K562 (cell line): ENCODE results near the gene ST8SIA2.

Source experiments
- CBX3 ChIP-seq, 2 experiments: IDR thresholded peaks; 1 replicate in 1 of 2; 2 replicates in 1 of 2; pipeline ENCODE4 v1.6.1; 2012; ENCODE audit warnings: inconsistent platforms in 2 of 2, low read length in 2 of 2, borderline replicate concordance in 1 of 2, control low read depth in 1 of 2
- ETV5 ChIP-seq: sonication (generic); formaldehyde crosslinking; IDR thresholded peaks from 2 replicates; pipeline ENCODE4 v1.4.0; 2020; ENCODE audit warnings: low read depth, mild to moderate bottlenecking, missing genetic modification reagents
- FOXP1 ChIP-seq: sonication (generic); formaldehyde crosslinking; IDR thresholded peaks from 2 replicates; pipeline ENCODE4 v1.8.0; 2022; ENCODE audit warnings: mild to moderate bottlenecking, missing genetic modification reagents
- IRF2 ChIP-seq: sonication (generic); formaldehyde crosslinking; IDR thresholded peaks from 2 replicates; pipeline ENCODE4 v1.8.1; 2022; ENCODE audit warnings: mild to moderate bottlenecking, missing genetic modification reagents
- MYBL2 ChIP-seq, 2 experiments: fragments of 450-650 bp in 1 of 2; sonication (generic) in 1 of 2; formaldehyde crosslinking in 1 of 2; IDR thresholded peaks; 2 replicates each; pipeline versions ENCODE4 v1.6.1 to v1.8.1; 2017 to 2022; ENCODE audit warnings: borderline replicate concordance in 1 of 2, inconsistent platforms in 1 of 2, low read depth in 1 of 2, mild to moderate bottlenecking in 1 of 2, missing genetic modification reagents in 1 of 2, moderate library complexity in 1 of 2
- POU5F1 ChIP-seq: fragments of 150-350 bp; IDR thresholded peaks from 2 replicates; pipeline ENCODE4 v1.6.1; 2014; ENCODE audit warnings: borderline replicate concordance, low read length, low read depth, mild to moderate bottlenecking; ENCODE audit not compliant: partially characterized antibody
- TAF9B ChIP-seq: fragments of 450-650 bp; IDR thresholded peaks from 2 replicates; pipeline ENCODE4 v1.6.1; 2018; ENCODE audit warnings: mild to moderate bottlenecking; ENCODE audit not compliant: partially characterized antibody
- ZNF212 ChIP-seq: fragments of 450-650 bp; formaldehyde crosslinking; IDR thresholded peaks from 2 replicates; pipeline ENCODE4 v1.4.0; 2020; ENCODE audit warnings: mild to moderate bottlenecking
- ZZZ3 ChIP-seq: fragments of 450-650 bp; IDR thresholded peaks from 2 replicates; pipeline ENCODE4 v1.6.1; 2016; ENCODE audit warnings: antibody characterized with exemption, mild to moderate bottlenecking, moderate library complexity
- TF ChIP-seq, protein P1 (sequence below): fragments of 250-450 bp; sonication (Bioruptor Pico); IDR thresholded peaks from 2 replicates; pipeline ENCODE4 v1.4.0; 2020; ENCODE audit warnings: mild to moderate bottlenecking, moderate library complexity
- TF ChIP-seq, protein P2 (sequence below), 3 experiments: IDR thresholded peaks in 2 of 3; conservative IDR thresholded peaks in 1 of 3; 2 replicates each; pipeline ENCODE4 v1.5.1; 2011 to 2012; ENCODE audit warnings: low read length in 3 of 3, mild to moderate bottlenecking in 3 of 3, control low read depth in 2 of 3, improper control_type of control experiment in 1 of 3, inconsistent platforms in 1 of 3, low read depth in 1 of 3, mixed read lengths in 1 of 3, moderate library complexity in 1 of 3; ENCODE audit not compliant: insufficient read depth in 2 of 3
- TF ChIP-seq, protein P3 (sequence below): fragments of 250-450 bp; sonication (Bioruptor Pico); IDR thresholded peaks from 2 replicates; pipeline ENCODE4 v1.5.1; 2021; ENCODE audit warnings: mild to moderate bottlenecking
- TF ChIP-seq, protein P4 (sequence below), 3 experiments: fragments of 200-800 bp in 1 of 3; fragments of 250-450 bp in 1 of 3; fragments of 450-650 bp in 1 of 3; sonication (Bioruptor Pico) in 1 of 3; sonication (Bioruptor generic) in 1 of 3; formaldehyde crosslinking in 1 of 3; IDR thresholded peaks; 2 replicates each; pipeline versions ENCODE4 v1.6.1 to v1.8.0; 2016 to 2022; ENCODE audit warnings: mild to moderate bottlenecking in 2 of 3, missing genetic modification characterization in 2 of 3, missing compliant biosample characterization in 1 of 3, moderate library complexity in 1 of 3

DNA sequence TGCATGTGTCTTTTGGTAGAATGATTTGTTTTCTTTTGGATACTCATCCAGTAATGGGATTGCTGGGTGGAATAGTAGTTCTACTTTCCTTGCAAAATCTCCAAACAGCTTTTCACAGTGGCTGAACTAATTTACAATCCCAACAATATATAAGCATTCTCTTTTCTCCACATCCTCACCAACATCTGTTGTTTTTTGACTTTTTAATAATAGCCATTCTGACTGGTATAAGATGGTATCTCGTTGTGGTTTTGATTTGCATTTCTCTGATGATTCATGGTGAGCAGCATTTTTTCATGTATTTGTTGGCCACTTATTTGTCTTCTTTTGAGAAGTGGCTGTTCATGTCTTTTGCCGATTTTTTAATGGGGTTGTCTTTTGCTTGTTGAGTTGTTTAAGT, 55.8 kb downstream of the ST8SIA2 start:
- TF ChIP-seq, protein P1, sequence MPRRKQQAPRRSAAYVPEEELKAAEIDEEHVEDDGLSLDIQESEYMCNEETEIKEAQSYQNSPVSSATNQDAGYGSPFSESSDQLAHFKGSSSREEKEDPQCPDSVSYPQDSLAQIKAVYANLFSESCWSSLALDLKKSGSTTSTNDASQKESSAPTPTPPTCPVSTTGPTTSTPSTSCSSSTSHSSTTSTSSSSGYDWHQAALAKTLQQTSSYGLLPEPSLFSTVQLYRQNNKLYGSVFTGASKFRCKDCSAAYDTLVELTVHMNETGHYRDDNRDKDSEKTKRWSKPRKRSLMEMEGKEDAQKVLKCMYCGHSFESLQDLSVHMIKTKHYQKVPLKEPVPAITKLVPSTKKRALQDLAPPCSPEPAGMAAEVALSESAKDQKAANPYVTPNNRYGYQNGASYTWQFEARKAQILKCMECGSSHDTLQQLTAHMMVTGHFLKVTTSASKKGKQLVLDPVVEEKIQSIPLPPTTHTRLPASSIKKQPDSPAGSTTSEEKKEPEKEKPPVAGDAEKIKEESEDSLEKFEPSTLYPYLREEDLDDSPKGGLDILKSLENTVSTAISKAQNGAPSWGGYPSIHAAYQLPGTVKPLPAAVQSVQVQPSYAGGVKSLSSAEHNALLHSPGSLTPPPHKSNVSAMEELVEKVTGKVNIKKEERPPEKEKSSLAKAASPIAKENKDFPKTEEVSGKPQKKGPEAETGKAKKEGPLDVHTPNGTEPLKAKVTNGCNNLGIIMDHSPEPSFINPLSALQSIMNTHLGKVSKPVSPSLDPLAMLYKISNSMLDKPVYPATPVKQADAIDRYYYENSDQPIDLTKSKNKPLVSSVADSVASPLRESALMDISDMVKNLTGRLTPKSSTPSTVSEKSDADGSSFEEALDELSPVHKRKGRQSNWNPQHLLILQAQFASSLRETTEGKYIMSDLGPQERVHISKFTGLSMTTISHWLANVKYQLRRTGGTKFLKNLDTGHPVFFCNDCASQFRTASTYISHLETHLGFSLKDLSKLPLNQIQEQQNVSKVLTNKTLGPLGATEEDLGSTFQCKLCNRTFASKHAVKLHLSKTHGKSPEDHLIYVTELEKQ (CRISPR knock-in tag), result no peak
- TF ChIP-seq, protein P2, sequence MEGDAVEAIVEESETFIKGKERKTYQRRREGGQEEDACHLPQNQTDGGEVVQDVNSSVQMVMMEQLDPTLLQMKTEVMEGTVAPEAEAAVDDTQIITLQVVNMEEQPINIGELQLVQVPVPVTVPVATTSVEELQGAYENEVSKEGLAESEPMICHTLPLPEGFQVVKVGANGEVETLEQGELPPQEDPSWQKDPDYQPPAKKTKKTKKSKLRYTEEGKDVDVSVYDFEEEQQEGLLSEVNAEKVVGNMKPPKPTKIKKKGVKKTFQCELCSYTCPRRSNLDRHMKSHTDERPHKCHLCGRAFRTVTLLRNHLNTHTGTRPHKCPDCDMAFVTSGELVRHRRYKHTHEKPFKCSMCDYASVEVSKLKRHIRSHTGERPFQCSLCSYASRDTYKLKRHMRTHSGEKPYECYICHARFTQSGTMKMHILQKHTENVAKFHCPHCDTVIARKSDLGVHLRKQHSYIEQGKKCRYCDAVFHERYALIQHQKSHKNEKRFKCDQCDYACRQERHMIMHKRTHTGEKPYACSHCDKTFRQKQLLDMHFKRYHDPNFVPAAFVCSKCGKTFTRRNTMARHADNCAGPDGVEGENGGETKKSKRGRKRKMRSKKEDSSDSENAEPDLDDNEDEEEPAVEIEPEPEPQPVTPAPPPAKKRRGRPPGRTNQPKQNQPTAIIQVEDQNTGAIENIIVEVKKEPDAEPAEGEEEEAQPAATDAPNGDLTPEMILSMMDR (IDR thresholded peaks at IDR 0.05 in 2 of 3, conservative IDR thresholded peaks at IDR 0.05 in 1 of 3; ENCODE audit: insufficient read depth in 2 of 3, low read depth in 1 of 3, low read length in 3 of 3), result no peak
- TF ChIP-seq ETV5 (CRISPR knock-in tag) (no peak), IRF2 (CRISPR knock-in tag) (no peak), TAF9B (no peak), POU5F1 (no peak), CBX3 (IDR thresholded peaks at IDR 0.05; ENCODE audit: borderline replicate concordance in 1 of 2, low read length in 2 of 2) (no peak), ZZZ3 (no peak), MYBL2 (IDR thresholded peaks at IDR 0.05; ENCODE audit: low read depth) (no peak), MYBL2 (CRISPR knock-in tag; IDR thresholded peaks at IDR 0.05; ENCODE audit: borderline replicate concordance) (no peak), FOXP1 (no peak), ZNF212 (no peak)
- TF ChIP-seq, protein P3, sequence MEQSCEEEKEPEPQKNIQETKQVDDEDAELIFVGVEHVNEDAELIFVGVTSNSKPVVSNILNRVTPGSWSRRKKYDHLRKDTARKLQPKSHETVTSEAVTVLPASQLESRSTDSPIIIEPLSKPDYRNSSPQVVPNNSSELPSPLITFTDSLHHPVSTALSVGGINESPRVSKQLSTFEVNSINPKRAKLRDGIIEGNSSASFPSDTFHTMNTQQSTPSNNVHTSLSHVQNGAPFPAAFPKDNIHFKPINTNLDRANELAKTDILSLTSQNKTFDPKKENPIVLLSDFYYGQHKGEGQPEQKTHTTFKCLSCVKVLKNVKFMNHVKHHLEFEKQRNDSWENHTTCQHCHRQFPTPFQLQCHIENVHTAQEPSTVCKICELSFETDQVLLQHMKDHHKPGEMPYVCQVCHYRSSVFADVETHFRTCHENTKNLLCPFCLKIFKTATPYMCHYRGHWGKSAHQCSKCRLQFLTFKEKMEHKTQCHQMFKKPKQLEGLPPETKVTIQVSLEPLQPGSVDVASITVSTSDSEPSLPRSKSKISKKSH (CRISPR knock-in tag), result no peak
- TF ChIP-seq, protein P4, sequence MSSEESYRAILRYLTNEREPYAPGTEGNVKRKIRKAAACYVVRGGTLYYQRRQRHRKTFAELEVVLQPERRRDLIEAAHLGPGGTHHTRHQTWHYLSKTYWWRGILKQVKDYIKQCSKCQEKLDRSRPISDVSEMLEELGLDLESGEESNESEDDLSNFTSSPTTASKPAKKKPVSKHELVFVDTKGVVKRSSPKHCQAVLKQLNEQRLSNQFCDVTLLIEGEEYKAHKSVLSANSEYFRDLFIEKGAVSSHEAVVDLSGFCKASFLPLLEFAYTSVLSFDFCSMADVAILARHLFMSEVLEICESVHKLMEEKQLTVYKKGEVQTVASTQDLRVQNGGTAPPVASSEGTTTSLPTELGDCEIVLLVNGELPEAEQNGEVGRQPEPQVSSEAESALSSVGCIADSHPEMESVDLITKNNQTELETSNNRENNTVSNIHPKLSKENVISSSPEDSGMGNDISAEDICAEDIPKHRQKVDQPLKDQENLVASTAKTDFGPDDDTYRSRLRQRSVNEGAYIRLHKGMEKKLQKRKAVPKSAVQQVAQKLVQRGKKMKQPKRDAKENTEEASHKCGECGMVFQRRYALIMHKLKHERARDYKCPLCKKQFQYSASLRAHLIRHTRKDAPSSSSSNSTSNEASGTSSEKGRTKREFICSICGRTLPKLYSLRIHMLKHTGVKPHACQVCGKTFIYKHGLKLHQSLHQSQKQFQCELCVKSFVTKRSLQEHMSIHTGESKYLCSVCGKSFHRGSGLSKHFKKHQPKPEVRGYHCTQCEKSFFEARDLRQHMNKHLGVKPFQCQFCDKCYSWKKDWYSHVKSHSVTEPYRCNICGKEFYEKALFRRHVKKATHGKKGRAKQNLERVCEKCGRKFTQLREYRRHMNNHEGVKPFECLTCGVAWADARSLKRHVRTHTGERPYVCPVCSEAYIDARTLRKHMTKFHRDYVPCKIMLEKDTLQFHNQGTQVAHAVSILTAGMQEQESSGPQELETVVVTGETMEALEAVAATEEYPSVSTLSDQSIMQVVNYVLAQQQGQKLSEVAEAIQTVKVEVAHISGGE (CRISPR knock-in tag; IDR thresholded peaks at IDR 0.05), result no peak
